Measurements from ENCODE around the gene CLEC16A. TPM values are rescaled to one million over a fixed set of nuclear protein-coding genes. Genes with fewer than 3 reads are reported as not detected.

The CLEC16A gene
- total RNA-seq, 4 donors from 2014 or later: 29.5 to 58.8 (median 48.4) TPM

GRCh38 chr16:10972819-10973464 is 28.6 kb downstream of the CLEC16A start:
- no peaks in the 10 kb centered on the region for H3K9me3 ChIP-seq
- no peak overlapping the region for H3K27ac ChIP-seq
- H3K27me3 ChIP-seq: no peaks in the 10 kb centered on the region
- H3K4me1 ChIP-seq: peaks cover 0 to 6% of the 10 kb centered on the region in 2 donors
- WGBS, 2 donors: 88 to 91% methylated on average over 12 of the region's 12 CpGs
- H3K4me3 ChIP-seq (replicated peaks in 1 of 3): no peak overlapping the region
- peaks cover 3 to 13% of the 10 kb centered on the region in 2 donors for H3K36me3 ChIP-seq
- DNase-seq: no peak
- no peak for TF ChIP-seq POLR2A (IDR thresholded peaks at IDR 0.05)
- no peak for TF ChIP-seq CTCF (IDR thresholded peaks at IDR 0.05)
- intact Hi-C loops (cut with DNase I): no loop called here

GRCh38 chr16:10976634-10977033 is 32.3 kb downstream of the CLEC16A start:
- DNase-seq: no peak
- Histone ChIP-seq H3K9me3 (no peaks in the 10 kb centered on the region), H3K27me3 (no peaks in the 10 kb centered on the region), H3K4me3 (replicated peaks in 1 of 3) (no peak overlapping the region), H3K36me3 (peaks cover 12 to 26% of the 10 kb centered on the region in 2 donors), H3K4me1 (peaks cover 0 to 7% of the 10 kb centered on the region in 2 donors), H3K27ac (no peak overlapping the region)
- intact Hi-C loops (cut with DNase I): no loop called here
- WGBS, 2 donors: 84 to 85% methylated on average over 3 of the region's 3 CpGs
- TF ChIP-seq CTCF (IDR thresholded peaks at IDR 0.05) (no peak), POLR2A (IDR thresholded peaks at IDR 0.05) (no peak)

GRCh38 chr16:10978124-10978523 is 33.8 kb downstream of the CLEC16A start:
- peaks cover 0 to 9% of the 10 kb centered on the region in 2 donors for H3K4me1 ChIP-seq
- H3K27ac ChIP-seq: no peak overlapping the region
- TF ChIP-seq POLR2A (IDR thresholded peaks at IDR 0.05): no peak
- TF ChIP-seq CTCF (IDR thresholded peaks at IDR 0.05): no peak
- intact Hi-C loops (cut with DNase I): no loop called here
- DNase-seq: no peak
- no peak overlapping the region for H3K4me3 ChIP-seq (replicated peaks in 1 of 3)
- no peaks in the 10 kb centered on the region for H3K27me3 ChIP-seq
- peaks cover 12 to 25% of the 10 kb centered on the region in 2 donors for H3K36me3 ChIP-seq
- H3K9me3 ChIP-seq: no peaks in the 10 kb centered on the region
- WGBS, 2 donors: 91 to 94% methylated on average over 6 of the region's 6 CpGs

GRCh38 chr16:10978871-10979446 is 34.6 kb downstream of the CLEC16A start:
- peaks cover 12 to 25% of the 10 kb centered on the region in 2 donors for H3K36me3 ChIP-seq

More at GRCh38 chr16:10978871-10979446, 34.6 kb downstream of the CLEC16A start:
- Histone ChIP-seq H3K27me3 (no peaks in the 10 kb centered on the region), H3K9me3 (no peaks in the 10 kb centered on the region), H3K4me3 (replicated peaks in 1 of 3) (no peak overlapping the region), H3K27ac (no peak overlapping the region), H3K4me1 (peaks cover 0 to 9% of the 10 kb centered on the region in 2 donors)
- TF ChIP-seq POLR2A (IDR thresholded peaks at IDR 0.05): no peak
- TF ChIP-seq CTCF (IDR thresholded peaks at IDR 0.05): no peak
- DNase-seq: no peak
- intact Hi-C loops (cut with DNase I): no loop called here
- WGBS, 2 donors: 89 to 93% methylated on average over 14 of the region's 14 CpGs

Data from thyroid gland (tissue), 4 donors.